ENCODE measurements around the gene RNASE7.

DNA sequence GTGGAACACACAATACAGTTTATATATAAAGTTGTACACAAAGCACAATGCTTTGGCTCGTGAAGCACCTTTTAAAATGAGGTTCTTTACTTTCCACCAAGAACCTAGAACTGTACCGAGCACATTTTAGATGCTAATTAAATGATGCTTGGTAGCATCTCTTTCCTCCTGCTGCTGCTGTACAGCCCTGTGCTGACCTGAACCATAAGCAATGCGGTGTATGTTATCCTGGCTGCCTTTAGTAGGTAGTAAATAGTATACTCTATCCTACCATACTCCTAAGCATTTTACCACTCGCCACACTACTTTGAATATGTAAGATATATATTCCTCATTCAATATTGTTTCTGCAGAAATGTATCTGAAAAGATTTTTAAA is 12.6 kb downstream of the RNASE7 start:
- TF ChIP-seq POLR2A (IDR thresholded peaks at IDR 0.05) = no peak
- TF ChIP-seq, protein P1, sequence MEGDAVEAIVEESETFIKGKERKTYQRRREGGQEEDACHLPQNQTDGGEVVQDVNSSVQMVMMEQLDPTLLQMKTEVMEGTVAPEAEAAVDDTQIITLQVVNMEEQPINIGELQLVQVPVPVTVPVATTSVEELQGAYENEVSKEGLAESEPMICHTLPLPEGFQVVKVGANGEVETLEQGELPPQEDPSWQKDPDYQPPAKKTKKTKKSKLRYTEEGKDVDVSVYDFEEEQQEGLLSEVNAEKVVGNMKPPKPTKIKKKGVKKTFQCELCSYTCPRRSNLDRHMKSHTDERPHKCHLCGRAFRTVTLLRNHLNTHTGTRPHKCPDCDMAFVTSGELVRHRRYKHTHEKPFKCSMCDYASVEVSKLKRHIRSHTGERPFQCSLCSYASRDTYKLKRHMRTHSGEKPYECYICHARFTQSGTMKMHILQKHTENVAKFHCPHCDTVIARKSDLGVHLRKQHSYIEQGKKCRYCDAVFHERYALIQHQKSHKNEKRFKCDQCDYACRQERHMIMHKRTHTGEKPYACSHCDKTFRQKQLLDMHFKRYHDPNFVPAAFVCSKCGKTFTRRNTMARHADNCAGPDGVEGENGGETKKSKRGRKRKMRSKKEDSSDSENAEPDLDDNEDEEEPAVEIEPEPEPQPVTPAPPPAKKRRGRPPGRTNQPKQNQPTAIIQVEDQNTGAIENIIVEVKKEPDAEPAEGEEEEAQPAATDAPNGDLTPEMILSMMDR (IDR thresholded peaks at IDR 0.05) = no peak

All from suprapubic skin (tissue), 3 donors.